Mesodermal cell (in vitro differentiated cells): ENCODE results near the gene SEMA4B.
A peak's percentile ranks its signal among the peaks of the same experiment; 100 is the strongest.
"Not testable (repeated sequence)": the region's sequence is repeated elsewhere in the genome, so short reads cannot be mapped to it uniquely, and the experiment has no call there.

ENCODE experiments used
- H3K27ac ChIP-seq: 2 replicates; pipeline ENCODE4 v1.7.0; 2013; ENCODE audit warnings: mild to moderate bottlenecking, low read depth, low read length, moderate library complexity; ENCODE audit not compliant: severe bottlenecking
- H3K36me3 ChIP-seq: 2 replicates; pipeline ENCODE4 v1.7.1; 2013; ENCODE audit warnings: mild to moderate bottlenecking, low read length, moderate library complexity; ENCODE audit not compliant: control insufficient read depth, insufficient read depth
- H3K4me1 ChIP-seq: one replicate; pipeline ENCODE4 v1.7.1; 2013; ENCODE audit warnings: mild to moderate bottlenecking, low read length; ENCODE audit not compliant: insufficient read depth, control insufficient read depth, poor library complexity, severe bottlenecking
- H3K4me3 ChIP-seq: 2 replicates; pipeline ENCODE4 v1.7.0; 2013; ENCODE audit warnings: low read length, control low read depth, mild to moderate bottlenecking; ENCODE audit not compliant: insufficient read depth, poor library complexity, severe bottlenecking; ENCODE audit errors: extremely low read depth
- H3K9me3 ChIP-seq: 2 replicates; pipeline ENCODE4 v1.7.1; 2013; ENCODE audit warnings: mild to moderate bottlenecking, low read length, moderate library complexity; ENCODE audit not compliant: control insufficient read depth
- WGBS, 2 experiments: methylation state at CpG; one replicate each; pipeline ENCODE4 v1.1.5; 2013; ENCODE audit warnings: missing lambda C conversion rate in 2 of 2; ENCODE audit not compliant: insufficient coverage in 2 of 2; 5-methylcytosine and 5-hydroxymethylcytosine counted together

The SEMA4B gene

GRCh38 chr15:90164239-90164638, 36.9 kb upstream of the SEMA4B start:
- not testable (repeated sequence) for H3K9me3 ChIP-seq, H3K4me1 ChIP-seq, H3K27ac ChIP-seq, H3K36me3 ChIP-seq, H3K4me3 ChIP-seq
- WGBS, 2 experiments, result 83 to 100% methylated on average over 1 to 2 of the region's 3 CpGs

DNA sequence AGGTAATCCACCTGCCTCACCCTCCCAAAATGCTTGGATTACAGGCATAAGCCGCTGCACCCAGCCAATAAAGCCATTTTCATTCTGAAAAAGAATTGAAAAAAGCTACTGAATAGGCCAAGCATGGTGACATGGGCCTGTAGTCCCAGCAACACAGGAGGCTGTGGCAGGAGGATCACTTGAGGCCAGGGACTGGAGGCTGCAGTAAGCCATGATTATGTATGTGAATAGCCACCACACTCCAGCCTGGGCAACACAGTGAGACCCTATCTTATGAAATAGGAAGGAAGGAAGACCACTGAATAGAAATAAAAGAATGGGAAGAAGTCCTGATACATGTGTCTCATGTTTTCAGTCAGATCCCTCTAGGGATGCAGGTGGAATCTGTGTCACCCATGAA, 36.0 kb upstream of the SEMA4B start:
- Histone ChIP-seq H3K36me3 (no peaks in the 10 kb centered on the region), H3K4me1 (peaks cover 6% of the 10 kb centered on the region), H3K4me3 (no peak overlapping the region), H3K27ac (peak overlapping the region; percentile 77), H3K9me3 (no peaks in the 10 kb centered on the region)
- WGBS, 2 experiments, result 91% methylated on average over 1 of the region's 1 CpG; no CpG with 5 or more reads in 1 of the 2 experiments

- Histone ChIP-seq H3K9me3 (no peaks in the 10 kb centered on the region), H3K36me3 (no peaks in the 10 kb centered on the region), H3K4me1 (peaks cover 6% of the 10 kb centered on the region), H3K4me3 (no peak overlapping the region), H3K27ac (peak overlapping the region; percentile 77)
- WGBS, 2 experiments, result 45 to 49% methylated on average over 11 to 13 of the region's 14 CpGs
Measured at GRCh38 chr15:90165659-90166489, 35.3 kb upstream of the SEMA4B start.

DNA sequence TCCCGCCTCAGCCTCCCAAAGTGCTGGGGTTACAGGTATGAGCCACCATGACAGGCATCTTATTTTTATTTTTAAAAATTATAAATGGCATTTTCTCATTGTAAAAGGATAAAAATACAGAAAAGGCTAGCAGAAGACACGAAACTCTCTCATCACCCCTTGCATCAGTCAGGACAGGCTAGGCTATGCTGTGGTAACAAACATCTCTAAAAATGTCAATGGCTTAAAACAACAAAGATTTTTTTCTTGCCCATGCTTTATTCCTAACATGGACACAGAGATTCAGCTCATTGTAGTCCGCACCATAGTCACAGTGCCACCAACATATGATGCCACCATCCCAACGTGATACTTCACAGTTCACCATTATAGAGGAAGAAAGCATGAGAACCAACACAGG, 34.0 kb upstream of the SEMA4B start:
- Histone ChIP-seq H3K4me1 (peaks cover 6% of the 10 kb centered on the region), H3K4me3 (no peak overlapping the region), H3K36me3 (no peaks in the 10 kb centered on the region), H3K9me3 (no peaks in the 10 kb centered on the region), H3K27ac (no peak overlapping the region)
- WGBS, 2 experiments, result 94 to 100% methylated on average over 2 of the region's 4 CpGs

- WGBS, 2 experiments, result no CpG with 5 or more reads among the region's 1 CpG
Measured at GRCh38 chr15:90171623-90172022, 29.5 kb upstream of the SEMA4B start.

GRCh38 chr15:90173372-90173771, 27.8 kb upstream of the SEMA4B start:
- Histone ChIP-seq H3K36me3 (no peaks in the 10 kb centered on the region), H3K4me1 (peaks cover 21% of the 10 kb centered on the region), H3K4me3 (no peak overlapping the region), H3K27ac (no peak overlapping the region), H3K9me3 (no peaks in the 10 kb centered on the region)
- 86 to 90% methylated on average over 2 to 7 of the region's 7 CpGs for WGBS, 2 experiments

More at GRCh38 chr15:90171623-90172022, 29.5 kb upstream of the SEMA4B start:
- Histone ChIP-seq H3K36me3 (no peaks in the 10 kb centered on the region), H3K9me3 (no peaks in the 10 kb centered on the region), H3K4me3 (no peak overlapping the region), H3K27ac (no peak overlapping the region), H3K4me1 (peaks cover 16% of the 10 kb centered on the region)

DNA sequence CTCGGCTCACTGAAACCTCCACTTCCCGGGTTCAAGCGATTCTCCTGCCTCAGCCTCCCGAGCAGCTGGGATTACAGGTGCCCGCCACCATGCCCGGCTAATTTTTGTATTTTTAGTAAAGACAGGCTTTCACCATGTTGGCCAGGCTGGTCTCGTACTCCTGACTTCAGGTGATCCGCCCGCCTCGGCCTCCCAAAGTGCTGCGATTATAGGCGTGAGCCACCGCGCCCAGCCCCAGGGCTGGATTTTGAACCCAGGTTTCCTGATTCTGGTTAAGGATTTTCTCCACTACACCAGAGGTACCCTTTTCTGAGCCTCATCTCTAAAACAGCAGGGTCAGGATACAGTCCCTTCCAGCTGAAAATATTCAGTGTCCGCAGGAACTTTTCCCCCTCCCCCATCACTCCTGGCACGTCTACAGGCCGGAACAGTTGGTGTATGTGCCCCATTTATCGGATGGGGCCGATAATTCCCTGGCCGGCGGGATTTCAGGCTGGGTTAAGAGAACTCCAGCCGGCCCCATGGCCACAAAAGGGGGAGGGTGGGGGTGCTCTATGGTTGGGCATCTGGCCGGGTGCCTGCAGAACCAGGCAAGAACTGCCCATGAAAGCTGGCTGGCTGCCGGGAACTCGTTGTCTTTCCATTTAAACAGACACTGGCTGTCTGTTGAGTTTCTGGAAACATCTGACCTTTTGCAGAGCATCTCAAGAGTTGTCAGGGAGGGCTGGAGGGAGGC, 26.8 kb upstream of the SEMA4B start:
- peaks cover 21% of the 10 kb centered on the region for H3K4me1 ChIP-seq
- H3K9me3 ChIP-seq, result no peaks in the 10 kb centered on the region
- 85 to 89% methylated on average over 13 to 21 of the region's 25 CpGs for WGBS, 2 experiments
- H3K4me3 ChIP-seq, result no peak overlapping the region
- H3K27ac ChIP-seq, result peak overlapping the region; percentile 66
- H3K36me3 ChIP-seq, result no peaks in the 10 kb centered on the region

GRCh38 chr15:90177012-90177411, 24.1 kb upstream of the SEMA4B start:
- Histone ChIP-seq H3K9me3 (no peaks in the 10 kb centered on the region), H3K4me1 (peaks cover 21% of the 10 kb centered on the region), H3K4me3 (no peak overlapping the region), H3K36me3 (no peaks in the 10 kb centered on the region), H3K27ac (no peak overlapping the region)
- 84 to 93% methylated on average over 7 of the region's 9 CpGs for WGBS, 2 experiments

DNA sequence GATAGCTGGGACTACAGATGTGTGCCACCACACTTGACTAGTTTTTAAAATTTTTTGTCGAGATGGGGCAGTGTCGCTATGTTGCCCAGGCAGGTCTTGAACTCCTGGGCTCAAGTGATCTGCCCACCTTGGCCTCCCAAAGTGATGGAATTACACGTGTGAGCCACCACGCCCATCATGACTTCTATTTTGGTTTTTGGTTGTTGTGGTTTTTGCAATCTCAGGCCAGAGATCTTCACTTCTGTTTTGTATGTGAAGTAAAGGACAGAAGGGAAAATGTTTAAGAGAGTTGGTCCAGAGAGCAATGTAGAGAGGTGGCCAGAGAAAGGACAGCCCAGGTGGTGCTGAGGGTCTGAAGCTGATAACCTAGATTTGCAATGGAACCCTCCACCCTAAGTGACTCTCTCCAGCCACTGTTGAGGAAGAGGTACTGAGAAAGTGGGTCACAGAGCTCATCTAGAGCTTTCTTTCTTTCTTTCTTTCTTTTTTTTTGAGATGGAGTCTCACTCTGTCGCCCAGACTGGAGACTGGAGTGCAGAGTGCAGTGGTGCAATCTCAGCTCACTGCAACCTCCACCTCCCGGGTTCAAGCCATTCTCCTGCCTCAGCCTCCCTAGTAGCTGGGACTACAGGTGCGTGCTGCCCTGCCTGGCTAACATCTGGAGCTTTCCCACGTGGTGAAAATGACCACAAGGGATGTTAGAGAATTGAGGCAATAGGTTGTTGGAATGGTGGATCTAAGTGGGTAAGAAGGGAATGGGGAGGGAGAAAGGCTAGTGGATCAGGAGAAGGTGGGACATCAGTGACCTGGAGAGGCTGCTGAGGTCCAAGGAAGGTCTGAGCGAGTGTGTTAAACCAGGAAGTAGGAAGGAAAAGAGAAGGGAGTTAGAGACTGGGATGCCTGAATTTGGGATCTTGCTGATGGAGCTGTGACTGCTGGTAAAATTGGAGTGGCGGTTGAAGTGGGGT, 22.4 kb upstream of the SEMA4B start:
- H3K9me3 ChIP-seq, result no peaks in the 10 kb centered on the region
- H3K4me3 ChIP-seq, result no peak overlapping the region
- no peak overlapping the region for H3K27ac ChIP-seq
- no peaks in the 10 kb centered on the region for H3K36me3 ChIP-seq
- WGBS, 2 experiments, result 82 to 84% methylated on average over 9 to 10 of the region's 10 CpGs
- peaks cover 21% of the 10 kb centered on the region for H3K4me1 ChIP-seq

GRCh38 chr15:90181776-90182175, 19.4 kb upstream of the SEMA4B start:
- no peaks in the 10 kb centered on the region for H3K36me3 ChIP-seq
- H3K4me3 ChIP-seq, result no peak overlapping the region
- 42 to 61% methylated on average over 2 of the region's 2 CpGs for WGBS, 2 experiments
- H3K27ac ChIP-seq, result no peak overlapping the region
- H3K9me3 ChIP-seq, result no peaks in the 10 kb centered on the region
- H3K4me1 ChIP-seq, result peaks cover 7% of the 10 kb centered on the region
